ENCODE results near the gene CILP.
"Not testable (repeated sequence)": the region's sequence is repeated elsewhere in the genome, so short reads cannot be mapped to it uniquely, and the experiment has no call there.

GRCh38 chr15:65181582-65182353, 29.5 kb downstream of the CILP start:
- TF ChIP-seq, protein P1, sequence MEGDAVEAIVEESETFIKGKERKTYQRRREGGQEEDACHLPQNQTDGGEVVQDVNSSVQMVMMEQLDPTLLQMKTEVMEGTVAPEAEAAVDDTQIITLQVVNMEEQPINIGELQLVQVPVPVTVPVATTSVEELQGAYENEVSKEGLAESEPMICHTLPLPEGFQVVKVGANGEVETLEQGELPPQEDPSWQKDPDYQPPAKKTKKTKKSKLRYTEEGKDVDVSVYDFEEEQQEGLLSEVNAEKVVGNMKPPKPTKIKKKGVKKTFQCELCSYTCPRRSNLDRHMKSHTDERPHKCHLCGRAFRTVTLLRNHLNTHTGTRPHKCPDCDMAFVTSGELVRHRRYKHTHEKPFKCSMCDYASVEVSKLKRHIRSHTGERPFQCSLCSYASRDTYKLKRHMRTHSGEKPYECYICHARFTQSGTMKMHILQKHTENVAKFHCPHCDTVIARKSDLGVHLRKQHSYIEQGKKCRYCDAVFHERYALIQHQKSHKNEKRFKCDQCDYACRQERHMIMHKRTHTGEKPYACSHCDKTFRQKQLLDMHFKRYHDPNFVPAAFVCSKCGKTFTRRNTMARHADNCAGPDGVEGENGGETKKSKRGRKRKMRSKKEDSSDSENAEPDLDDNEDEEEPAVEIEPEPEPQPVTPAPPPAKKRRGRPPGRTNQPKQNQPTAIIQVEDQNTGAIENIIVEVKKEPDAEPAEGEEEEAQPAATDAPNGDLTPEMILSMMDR (IDR thresholded peaks at IDR 0.05): not testable (repeated sequence)
- not testable (repeated sequence) for TF ChIP-seq EP300 (IDR thresholded peaks at IDR 0.05)

Measured in tibial nerve (tissue), 4 donors.